Measurements from ENCODE around the gene TYRO3.

GRCh38 chr15:41597787-41598186 lies 38.8 kb downstream of the TYRO3 start:
- TF ChIP-seq CTCF (IDR thresholded peaks at IDR 0.05) = no peak
- TF ChIP-seq POLR2A (IDR thresholded peaks at IDR 0.05) = no peak
